Naive thymus-derived CD8-positive, alpha-beta T cell (primary cell): ENCODE data around the gene ASZ1. TPM values are rescaled to one million over a fixed set of nuclear protein-coding genes. Genes with fewer than 3 reads are reported as not detected.

ENCODE experiments used
- ATAC-seq, 2 donors: fragments of 150-1000 bp; cut with Tn5 transposase in 1 of 2; sonication (Bioruptor Pico), chemical (Tn5 transposase) in 1 of 2; 1 replicate in 1 of 2; 2 replicates in 1 of 2; pipeline ENCODE4 v1.10.0; 2021; ENCODE audit warnings: mild to moderate bottlenecking in 2 of 2, moderate library complexity in 2 of 2
- POLR2A ChIA-PET: fragments of 350-600 bp; sonication (Branson Sonifier 250); formaldehyde crosslinking; loops from one replicate; lab custom pipeline; 2021; ENCODE audit warnings: antibody characterized with exemption; lab: Charles Lee
- DNase-seq, 10 donors: peaks; one replicate each; pipeline versions ENCODE4 v3.0.0 to v3.0.0-alpha.2; 2020 to 2022
- H3K27ac Mint-ChIP-seq, 10 donors: one replicate each; pipeline ENCODE4 v1.8.0; 2020 to 2022; ENCODE audit warnings: mild to moderate bottlenecking in 10 of 10, mixed read lengths in 10 of 10, moderate library complexity in 4 of 10, inconsistent platforms in 1 of 10
- H3K27me3 Mint-ChIP-seq, 5 donors: one replicate each; pipeline ENCODE4 v1.8.0; 2021 to 2022; ENCODE audit warnings: mixed read lengths in 5 of 5
- H3K36me3 Mint-ChIP-seq, 3 donors: one replicate each; pipeline ENCODE4 v1.8.0; 2020 to 2022; ENCODE audit warnings: mixed read lengths in 3 of 3, mild to moderate bottlenecking in 2 of 3, inconsistent platforms in 1 of 3
- H3K4me1 Mint-ChIP-seq, 4 donors: one replicate each; pipeline ENCODE4 v1.8.0; 2021 to 2022; ENCODE audit warnings: mixed read lengths in 4 of 4
- H3K4me3 Mint-ChIP-seq, 10 donors: one replicate each; pipeline ENCODE4 v1.8.0; 2020 to 2022; ENCODE audit warnings: mild to moderate bottlenecking in 10 of 10, mixed read lengths in 10 of 10, moderate library complexity in 6 of 10, inconsistent platforms in 1 of 10
- H3K9me3 Mint-ChIP-seq, 9 donors: one replicate each; pipeline ENCODE4 v1.8.0; 2020 to 2022; ENCODE audit warnings: mixed read lengths in 9 of 9, mild to moderate bottlenecking in 3 of 9, inconsistent platforms in 1 of 9, moderate library complexity in 1 of 9
- polyA plus RNA-seq, 3 donors: library from polyadenylated mRNA; unstranded; fragments of 300-500 nt; fragmentation: Illumina TruSeq; gene quantifications; one replicate each; pipeline ENCODE4 v1.2.3, GENCODE V29; 2021
- total RNA-seq, 8 experiments: library from RNA in 2 of 8; stranded (reverse) in 2 of 8; gene quantifications; one replicate each; pipeline ENCODE4 v1.2.3 and lab custom pipeline; 2021 to 2026

ASZ1 gene
- total and polyA plus RNA-seq, 5 experiments from 2014 or later: not detected

- H3K27ac Mint-ChIP-seq: no peak overlapping the region
Measured at GRCh38 chr7:117350027-117350426, 77.3 kb downstream of the ASZ1 start.

GRCh38 chr7:117349570-117349969 is 77.7 kb downstream of the ASZ1 start:
- POLR2A ChIA-PET: no interaction called here
- H3K4me3 Mint-ChIP-seq: no peak overlapping the region
- peaks cover 2 to 17% (median 10%) of the 10 kb centered on the region in 5 donors for H3K27me3 Mint-ChIP-seq
- H3K4me1 Mint-ChIP-seq: no peaks in the 10 kb centered on the region
- H3K27ac Mint-ChIP-seq: no peak overlapping the region
- peaks cover 0 to 8% (median 0%) of the 10 kb centered on the region in 9 donors for H3K9me3 Mint-ChIP-seq
- ATAC-seq: no peak
- no peaks in the 10 kb centered on the region for H3K36me3 Mint-ChIP-seq
- no peak for DNase-seq

More at GRCh38 chr7:117350027-117350426, 77.3 kb downstream of the ASZ1 start:
- Mint-ChIP-seq H3K27me3 (peaks cover 2 to 17% (median 10%) of the 10 kb centered on the region in 5 donors), H3K4me3 (no peak overlapping the region), H3K9me3 (peaks cover 0 to 6% (median 0%) of the 10 kb centered on the region in 9 donors), H3K36me3 (no peaks in the 10 kb centered on the region), H3K4me1 (no peaks in the 10 kb centered on the region)
- DNase-seq: no peak
- ATAC-seq: no peak
- POLR2A ChIA-PET: no interaction called here

GRCh38 chr7:117347962-117348672 is 79.2 kb downstream of the ASZ1 start:
- no peak overlapping the region for H3K27ac Mint-ChIP-seq
- ATAC-seq: no peak
- H3K9me3 Mint-ChIP-seq: peaks cover 0 to 8% (median 0%) of the 10 kb centered on the region in 9 donors
- POLR2A ChIA-PET: no interaction called here
- no peaks in the 10 kb centered on the region for H3K4me1 Mint-ChIP-seq
- H3K27me3 Mint-ChIP-seq: peaks cover 2 to 17% (median 10%) of the 10 kb centered on the region in 5 donors
- no peak overlapping the region for H3K4me3 Mint-ChIP-seq
- no peaks in the 10 kb centered on the region for H3K36me3 Mint-ChIP-seq
- DNase-seq: no peak

- no peaks in the 10 kb centered on the region for H3K36me3 Mint-ChIP-seq
- H3K27me3 Mint-ChIP-seq: peaks cover 2 to 17% (median 10%) of the 10 kb centered on the region in 5 donors
- DNase-seq (no peak), ATAC-seq (no peak)
- H3K4me1 Mint-ChIP-seq: no peaks in the 10 kb centered on the region
- POLR2A ChIA-PET: no interaction called here
- peaks cover 0 to 8% (median 0%) of the 10 kb centered on the region in 9 donors for H3K9me3 Mint-ChIP-seq
- no peak overlapping the region for H3K27ac Mint-ChIP-seq
- no peak overlapping the region for H3K4me3 Mint-ChIP-seq
Measured at GRCh38 chr7:117347480-117347879, 79.8 kb downstream of the ASZ1 start.

- H3K27ac Mint-ChIP-seq: no peak overlapping the region
- POLR2A ChIA-PET: no interaction called here
- H3K9me3 Mint-ChIP-seq: peaks cover 0 to 8% (median 2%) of the 10 kb centered on the region in 9 donors
- H3K4me1 Mint-ChIP-seq: no peaks in the 10 kb centered on the region
- no peak overlapping the region for H3K4me3 Mint-ChIP-seq
- peaks cover 2 to 17% (median 10%) of the 10 kb centered on the region in 5 donors for H3K27me3 Mint-ChIP-seq
- ATAC-seq: no peak
- no peaks in the 10 kb centered on the region for H3K36me3 Mint-ChIP-seq
- DNase-seq: no peak
Measured at GRCh38 chr7:117346161-117346560, 81.1 kb downstream of the ASZ1 start.

- H3K4me1 Mint-ChIP-seq: no peaks in the 10 kb centered on the region
- H3K27me3 Mint-ChIP-seq: peaks cover 0 to 3% (median 1%) of the 10 kb centered on the region in 5 donors
- H3K27ac Mint-ChIP-seq: no peak overlapping the region
- H3K36me3 Mint-ChIP-seq: no peaks in the 10 kb centered on the region
- DNase-seq: no peak
- POLR2A ChIA-PET: no interaction called here
- H3K9me3 Mint-ChIP-seq: peaks cover 0 to 6% (median 0%) of the 10 kb centered on the region in 9 donors
- H3K4me3 Mint-ChIP-seq: no peak overlapping the region
- ATAC-seq: no peak
Measured at GRCh38 chr7:117338020-117338419, 89.3 kb downstream of the ASZ1 start.

GRCh38 chr7:117333168-117333567 is 94.1 kb downstream of the ASZ1 start:
- Mint-ChIP-seq H3K9me3 (peaks cover 0 to 9% (median 3%) of the 10 kb centered on the region in 9 donors), H3K27ac (no peak overlapping the region), H3K4me1 (no peaks in the 10 kb centered on the region), H3K27me3 (peaks cover 0 to 4% (median 3%) of the 10 kb centered on the region in 5 donors), H3K4me3 (no peak overlapping the region), H3K36me3 (no peaks in the 10 kb centered on the region)
- POLR2A ChIA-PET: no interaction called here
- ATAC-seq (no peak), DNase-seq (no peak)

- H3K9me3 Mint-ChIP-seq: peaks cover 0 to 10% (median 4%) of the 10 kb centered on the region in 9 donors
- H3K36me3 Mint-ChIP-seq: peaks cover 0 to 5% (median 0%) of the 10 kb centered on the region in 3 donors
- no peak overlapping the region for H3K27ac Mint-ChIP-seq
- H3K27me3 Mint-ChIP-seq: peaks cover 3 to 8% (median 3%) of the 10 kb centered on the region in 5 donors
- H3K4me3 Mint-ChIP-seq: no peak overlapping the region
- DNase-seq: no peak
- POLR2A ChIA-PET: no interaction called here
- no peaks in the 10 kb centered on the region for H3K4me1 Mint-ChIP-seq
- no peak for ATAC-seq
Measured at GRCh38 chr7:117332031-117332430, 95.3 kb downstream of the ASZ1 start.

- peaks cover 0 to 5% (median 0%) of the 10 kb centered on the region in 3 donors for H3K36me3 Mint-ChIP-seq
- no peak overlapping the region for H3K4me3 Mint-ChIP-seq
- POLR2A ChIA-PET: no interaction called here
- peaks cover 0 to 10% (median 6%) of the 10 kb centered on the region in 4 donors for H3K4me1 Mint-ChIP-seq
- no peak overlapping the region for H3K27ac Mint-ChIP-seq
- ATAC-seq (no peak), DNase-seq (no peak)
- H3K9me3 Mint-ChIP-seq: peaks cover 0 to 11% (median 6%) of the 10 kb centered on the region in 9 donors
- H3K27me3 Mint-ChIP-seq: peaks cover 33 to 68% (median 42%) of the 10 kb centered on the region in 5 donors
Measured at GRCh38 chr7:117325836-117326235, 101.5 kb downstream of the ASZ1 start.

GRCh38 chr7:117324960-117325359 is 102.3 kb downstream of the ASZ1 start:
- no peak for ATAC-seq
- peaks cover 40 to 77% (median 49%) of the 10 kb centered on the region in 5 donors for H3K27me3 Mint-ChIP-seq
- peaks cover 0 to 10% (median 6%) of the 10 kb centered on the region in 4 donors for H3K4me1 Mint-ChIP-seq
- H3K36me3 Mint-ChIP-seq: peaks cover 0 to 8% (median 0%) of the 10 kb centered on the region in 3 donors
- H3K9me3 Mint-ChIP-seq: peaks cover 0 to 11% (median 5%) of the 10 kb centered on the region in 9 donors
- POLR2A ChIA-PET: no interaction called here
- H3K4me3 Mint-ChIP-seq: no peak overlapping the region
- no peak overlapping the region for H3K27ac Mint-ChIP-seq
- DNase-seq: no peak

GRCh38 chr7:117323851-117324711 is 103.2 kb downstream of the ASZ1 start:
- DNase-seq (no peak), ATAC-seq (no peak)
- peaks cover 0 to 11% (median 4%) of the 10 kb centered on the region in 9 donors for H3K9me3 Mint-ChIP-seq
- H3K36me3 Mint-ChIP-seq: peaks cover 0 to 9% (median 0%) of the 10 kb centered on the region in 3 donors
- H3K27ac Mint-ChIP-seq: peak overlapping the region in 1 of 10 donors; percentile 13
- peaks cover 0 to 10% (median 6%) of the 10 kb centered on the region in 4 donors for H3K4me1 Mint-ChIP-seq
- POLR2A ChIA-PET: no interaction called here
- H3K4me3 Mint-ChIP-seq: no peak overlapping the region
- H3K27me3 Mint-ChIP-seq: peaks cover 39 to 81% (median 51%) of the 10 kb centered on the region in 5 donors

GRCh38 chr7:117323305-117323850 is 103.9 kb downstream of the ASZ1 start:
- POLR2A ChIA-PET: no interaction called here
- H3K36me3 Mint-ChIP-seq: peaks cover 0 to 9% (median 0%) of the 10 kb centered on the region in 3 donors
- H3K27ac Mint-ChIP-seq: peak overlapping the region in 1 of 10 donors; percentile 24
- no peak for DNase-seq
- ATAC-seq: no peak
- peaks cover 0 to 11% (median 4%) of the 10 kb centered on the region in 9 donors for H3K9me3 Mint-ChIP-seq
- H3K27me3 Mint-ChIP-seq: peaks cover 37 to 81% (median 50%) of the 10 kb centered on the region in 5 donors
- peaks cover 0 to 10% (median 6%) of the 10 kb centered on the region in 4 donors for H3K4me1 Mint-ChIP-seq
- H3K4me3 Mint-ChIP-seq: no peak overlapping the region
